GM18505 (cell line): ENCODE data around the gene CEACAM19.
A peak's percentile ranks its signal among the peaks of the same experiment; 100 is the strongest.
"Not testable (repeated sequence)": the region's sequence is repeated elsewhere in the genome, so short reads cannot be mapped to it uniquely, and the experiment has no call there.

Source experiments
- ATAC-seq: cut with Tn5 transposase; IDR thresholded peaks from one replicate; pipeline ENCODE4 v1.9.1; 2021; ENCODE audit not compliant: unreplicated experiment
- POLR2A ChIP-seq: IDR thresholded peaks from 4 replicates; pipeline ENCODE4 v1.6.1; 2011; ENCODE audit warnings: borderline replicate concordance; ENCODE audit not compliant: insufficient read depth, insufficient read length; ENCODE audit errors: extremely low read depth

CEACAM19 gene

DNA sequence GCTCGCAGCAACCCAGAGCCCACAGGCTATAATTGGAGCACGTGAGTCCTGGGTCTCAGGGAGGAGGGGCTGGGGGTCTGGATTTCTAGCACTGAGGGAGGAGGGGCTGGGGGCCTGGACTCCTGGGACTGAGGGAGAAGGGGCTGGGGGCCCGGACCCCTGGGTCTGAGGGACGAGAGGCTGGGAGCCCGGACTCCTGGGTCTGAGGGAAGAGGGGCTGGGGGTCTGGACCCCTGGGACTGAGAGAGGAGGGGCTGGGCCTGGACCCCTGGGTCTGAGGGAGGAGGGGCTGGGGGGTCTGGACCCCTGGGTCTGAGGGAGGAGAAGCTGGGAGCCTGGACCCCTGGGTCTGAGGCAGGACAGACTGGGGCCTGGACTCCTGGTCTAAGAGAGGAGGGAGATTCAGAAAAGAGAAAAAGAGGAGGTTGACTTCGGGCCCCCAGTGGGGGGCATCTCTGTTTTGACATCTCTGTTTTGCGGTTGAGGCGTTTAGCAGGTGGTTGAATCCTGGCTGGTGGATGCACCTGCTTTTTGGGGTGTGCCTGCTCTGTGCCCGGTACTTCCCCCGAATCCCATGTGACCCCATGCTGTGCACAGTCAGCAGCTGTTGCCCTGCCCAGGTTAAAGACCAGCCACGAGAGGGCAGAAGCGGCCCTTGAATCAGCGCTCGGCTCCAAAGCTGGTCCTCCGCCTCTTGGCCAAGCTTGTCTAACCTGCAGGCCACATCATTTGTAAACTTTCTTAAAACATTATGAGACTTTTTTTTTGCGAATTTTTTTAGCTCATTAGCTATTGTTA, 17.1 kb upstream of the CEACAM19 start:
- peak; percentile 89 for ATAC-seq
- no peak for TF ChIP-seq POLR2A

DNA sequence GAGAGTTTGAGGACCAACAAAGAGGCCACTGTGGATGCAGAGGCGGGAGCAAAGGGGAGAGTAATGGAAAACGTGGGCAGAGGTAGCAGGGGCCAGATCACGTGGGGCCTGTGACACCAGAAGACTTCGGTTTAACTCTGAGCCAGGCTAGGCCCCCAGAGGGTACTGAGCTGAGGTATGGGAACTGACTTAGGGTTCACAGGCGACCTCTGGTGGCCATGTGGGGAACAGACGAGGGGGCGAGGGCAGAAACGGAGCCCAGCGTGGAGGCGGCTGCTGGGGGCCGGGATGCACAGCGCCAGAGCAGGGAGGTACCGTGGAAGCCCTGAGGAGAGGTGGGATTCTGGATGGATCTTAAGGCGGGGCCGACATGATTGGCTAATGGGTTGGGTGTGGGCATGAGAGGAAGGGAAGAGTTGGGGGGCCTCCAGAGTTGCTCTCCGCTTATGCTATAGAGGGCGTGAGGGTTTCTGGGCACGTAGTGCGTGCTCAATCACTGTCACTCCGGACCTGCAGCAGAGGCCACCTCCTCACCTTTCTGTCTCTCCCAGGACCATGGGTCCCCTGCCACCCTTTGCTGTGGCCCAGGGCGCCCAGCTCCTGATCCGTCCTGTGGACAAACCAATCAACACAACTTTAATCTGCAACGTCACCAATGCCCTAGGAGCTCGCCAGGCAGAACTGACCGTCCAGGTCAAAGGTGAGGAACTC, 13.9 kb upstream of the CEACAM19 start:
- peak; percentile 59 for ATAC-seq
- no peak for TF ChIP-seq POLR2A

DNA sequence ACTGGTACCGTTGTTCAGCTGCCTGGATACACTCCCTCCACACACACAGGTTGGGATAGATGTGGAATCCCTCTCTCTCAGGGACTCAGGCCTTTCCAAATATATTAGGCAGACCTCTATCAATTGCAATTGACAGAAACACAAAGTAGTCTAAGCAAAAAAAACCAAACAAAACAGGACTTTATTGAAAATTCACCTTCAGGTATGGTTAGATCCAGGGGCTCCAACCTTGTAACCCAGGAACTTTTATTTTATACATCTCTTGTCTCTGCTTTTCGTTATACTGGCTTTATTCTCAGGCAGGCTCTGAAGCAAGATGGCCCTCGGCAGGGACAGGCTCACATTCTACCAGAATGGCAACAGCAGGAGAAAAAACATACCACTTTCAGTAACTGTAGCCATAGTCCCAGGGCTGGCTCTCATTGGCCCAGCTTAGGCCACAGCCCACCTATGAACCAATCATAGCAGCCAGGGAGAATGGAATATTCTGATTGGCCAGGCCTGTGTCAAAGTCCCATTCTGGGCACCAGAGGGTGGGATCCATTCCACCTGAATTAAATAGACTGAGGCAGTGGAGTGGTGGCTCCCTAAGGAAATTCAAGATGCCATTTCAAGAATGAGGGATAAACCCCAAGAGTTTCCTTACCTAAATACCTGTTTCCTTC, 13.1 kb upstream of the CEACAM19 start:
- no peak for TF ChIP-seq POLR2A
- no peak for ATAC-seq

DNA sequence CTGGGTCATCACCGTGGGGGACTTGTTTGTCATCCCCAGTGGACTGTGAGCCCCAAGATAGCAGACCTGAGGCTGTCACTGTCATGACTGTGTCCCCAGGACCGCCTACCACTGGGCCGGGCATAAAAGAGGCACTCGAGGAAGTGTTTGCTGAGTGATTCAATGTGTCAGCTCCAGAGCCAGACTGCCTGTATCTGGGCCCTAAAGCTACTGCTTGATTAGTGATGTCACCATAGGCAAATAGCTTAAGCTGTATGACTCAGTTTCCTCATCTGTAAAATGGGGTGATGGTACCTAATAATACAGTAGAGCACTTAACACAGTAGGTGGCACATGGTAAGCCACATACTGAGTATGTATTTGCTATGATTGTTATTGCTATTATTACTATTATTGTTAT, 11.2 kb upstream of the CEACAM19 start:
- TF ChIP-seq POLR2A = no peak
- ATAC-seq = no peak

DNA sequence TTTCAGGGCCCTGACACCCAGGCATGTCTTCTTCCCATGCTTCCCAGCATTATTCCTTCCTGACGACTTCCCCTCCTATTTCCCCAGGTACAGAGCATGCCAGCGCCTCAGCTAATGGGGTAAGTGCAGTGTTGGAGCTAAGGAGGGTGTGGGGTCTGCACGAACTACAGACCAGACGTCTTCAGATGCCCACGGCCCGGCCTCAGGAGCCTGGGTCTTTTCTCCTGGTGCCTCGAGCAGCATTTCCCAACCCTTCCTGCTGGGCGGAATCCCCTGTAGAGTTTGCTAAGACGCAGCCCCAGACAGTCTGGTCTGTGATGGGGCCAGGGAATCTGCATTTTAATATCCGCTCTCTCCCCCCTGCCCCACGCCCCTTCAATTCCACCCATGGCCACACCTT, 10.1 kb upstream of the CEACAM19 start:
- no peak for ATAC-seq
- TF ChIP-seq POLR2A = no peak

DNA sequence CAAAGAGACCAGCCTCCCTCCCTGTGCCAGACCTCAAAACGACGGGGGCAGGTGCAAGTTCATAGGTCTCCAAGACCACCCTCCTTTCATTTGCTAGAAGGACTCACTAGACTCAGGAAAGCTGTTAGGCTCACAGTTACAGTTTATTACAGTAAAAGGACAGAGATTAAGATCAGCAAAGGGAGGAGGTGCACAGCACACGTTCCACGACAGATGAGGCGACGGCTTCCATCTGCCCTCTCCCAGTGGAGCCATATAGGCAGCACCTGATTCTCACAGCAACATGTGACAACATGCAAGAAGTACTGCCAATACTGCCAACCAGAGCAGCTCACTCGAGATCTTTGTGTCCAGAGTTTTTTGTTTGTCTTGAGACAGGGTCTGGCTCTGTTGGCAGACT, 9.4 kb upstream of the CEACAM19 start:
- TF ChIP-seq POLR2A = no peak
- no peak for ATAC-seq

DNA sequence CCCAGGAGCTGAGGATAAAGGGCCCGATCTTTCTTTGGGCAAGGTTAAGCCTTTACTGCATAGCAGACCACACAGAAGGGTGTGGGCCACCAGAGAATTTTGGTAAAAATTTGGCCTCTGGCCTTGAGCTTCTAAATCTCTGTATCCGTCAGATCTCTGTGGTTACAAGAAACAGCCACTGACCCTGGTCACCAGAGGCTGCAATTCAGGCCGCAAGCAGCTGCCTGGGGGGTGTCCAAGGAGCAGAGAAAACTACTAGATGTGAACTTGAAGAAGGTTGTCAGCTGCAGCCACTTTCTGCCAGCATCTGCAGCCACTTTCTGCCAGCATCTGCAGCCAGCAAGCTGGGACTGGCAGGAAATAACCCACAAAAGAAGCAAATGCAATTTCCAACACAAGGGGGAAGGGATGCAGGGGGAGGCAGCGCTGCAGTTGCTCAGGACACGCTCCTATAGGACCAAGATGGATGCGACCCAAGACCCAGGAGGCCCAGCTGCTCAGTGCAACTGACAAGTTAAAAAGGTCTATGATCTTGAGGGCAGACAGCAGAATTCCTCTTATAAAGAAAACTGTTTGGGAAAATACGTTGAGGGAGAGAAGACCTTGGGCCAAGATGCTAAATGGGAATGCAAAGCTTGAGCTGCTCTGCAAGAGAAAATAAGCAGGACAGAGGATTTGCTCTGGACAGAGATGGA, 8.4 kb upstream of the CEACAM19 start:
- no peak for ATAC-seq
- no peak for TF ChIP-seq POLR2A

DNA sequence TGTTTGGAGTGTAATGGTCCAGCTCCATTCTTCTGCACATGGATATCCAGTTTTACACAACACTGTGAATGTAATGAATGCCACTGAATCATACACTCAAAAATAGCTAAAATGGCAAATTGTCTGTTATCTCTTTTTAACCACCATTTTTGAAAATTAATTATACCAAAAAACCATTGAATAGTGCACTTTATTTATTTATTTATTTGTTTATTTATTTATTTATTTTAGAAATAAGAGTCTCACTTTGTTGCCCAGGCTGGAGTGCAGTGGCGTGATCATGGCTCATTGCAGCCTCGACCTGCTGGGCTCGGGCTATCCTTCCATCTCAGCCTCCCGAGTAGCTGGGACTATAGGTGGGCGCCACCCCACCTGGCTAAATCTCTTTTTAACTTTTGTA, 7.3 kb upstream of the CEACAM19 start:
- no peak for ATAC-seq
- TF ChIP-seq POLR2A = no peak

DNA sequence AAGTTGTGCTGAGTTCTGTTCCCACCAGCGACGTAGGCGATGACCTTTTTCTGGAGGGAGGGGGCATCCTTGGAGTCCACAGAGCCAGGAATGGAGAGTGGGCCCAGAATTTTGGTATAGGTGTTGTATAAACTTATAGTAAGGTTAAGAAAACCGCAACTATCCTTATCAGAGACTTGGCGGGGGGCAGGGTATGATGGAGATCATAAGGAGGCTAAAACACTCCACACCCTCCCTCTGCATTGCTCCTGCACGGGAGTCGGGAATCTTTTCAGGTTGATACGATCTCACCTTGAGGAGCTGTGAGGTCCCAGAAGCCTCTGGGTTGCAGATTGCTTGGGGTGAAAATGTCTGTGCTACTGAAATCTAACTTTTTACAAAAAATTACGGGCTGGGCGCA, 6.3 kb upstream of the CEACAM19 start:
- no peak for TF ChIP-seq POLR2A
- ATAC-seq = no peak

DNA sequence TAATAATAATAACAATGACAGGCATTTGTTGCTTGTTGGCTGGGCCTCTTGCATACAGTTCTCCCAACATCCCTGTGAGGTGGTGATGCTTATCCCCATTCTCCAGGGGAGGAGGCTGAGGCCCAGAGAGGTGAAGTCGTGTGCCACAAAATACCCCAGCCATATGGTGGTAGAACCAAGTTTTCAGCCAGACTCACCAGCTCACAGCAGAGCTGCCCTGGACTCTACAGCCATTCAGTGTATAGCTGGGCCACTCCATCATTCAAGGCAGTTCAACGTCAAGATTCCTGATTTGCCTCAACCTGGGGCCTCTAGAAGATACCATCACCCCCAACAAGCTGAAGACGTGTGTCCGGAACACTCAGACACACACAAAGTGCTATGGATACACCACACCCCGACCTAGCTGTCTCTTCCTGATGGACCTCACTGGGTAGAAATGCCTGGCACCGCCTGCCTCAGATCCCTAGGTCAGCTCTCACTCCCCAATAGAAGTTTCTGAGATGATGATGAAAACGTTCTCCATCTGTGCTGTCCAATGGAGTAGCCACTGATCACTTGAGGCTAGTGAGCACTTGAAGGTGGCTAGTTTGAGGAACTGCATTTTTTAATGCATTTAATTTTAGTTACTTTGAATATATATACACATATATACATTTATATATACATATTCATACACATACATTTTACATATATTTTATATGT, 4.3 kb upstream of the CEACAM19 start:
- no peak for ATAC-seq
- no peak for TF ChIP-seq POLR2A

DNA sequence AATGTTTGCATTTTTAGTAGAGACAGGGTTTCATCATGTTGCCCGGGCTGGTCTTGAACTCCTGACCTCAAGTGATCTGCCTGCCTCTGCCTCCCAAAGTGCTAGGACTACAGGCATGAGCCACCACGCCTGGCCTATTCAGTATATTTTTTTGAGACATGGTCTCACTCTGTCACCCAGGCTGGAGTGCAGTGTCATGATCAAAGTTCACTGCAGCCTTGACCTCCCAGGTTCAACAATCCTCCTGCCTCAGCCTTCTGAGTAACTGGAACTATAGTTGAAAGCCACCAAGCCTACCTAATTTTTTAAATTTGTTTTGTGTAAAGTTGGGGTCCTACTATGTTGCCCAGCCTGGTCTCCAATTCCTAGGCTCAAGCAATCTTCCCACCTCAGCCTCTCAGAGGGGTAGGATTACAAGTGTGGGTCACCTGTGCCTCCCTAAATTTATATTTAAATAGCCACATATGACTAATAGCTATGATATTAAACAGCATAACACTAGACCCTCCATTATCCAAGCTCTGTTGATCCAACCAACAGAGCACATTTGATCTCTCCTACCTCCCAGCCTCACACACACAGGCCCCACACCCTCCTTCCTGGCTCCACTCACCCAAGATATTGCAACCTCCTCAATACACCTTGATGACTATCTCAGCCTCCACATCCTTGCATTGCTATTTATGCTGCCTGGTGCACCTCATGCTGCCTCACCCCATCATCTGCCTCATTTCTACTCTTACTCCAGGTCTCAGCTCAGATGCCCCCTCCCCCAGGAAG, 2.1 kb upstream of the CEACAM19 start:
- no peak for TF ChIP-seq POLR2A
- ATAC-seq = no peak

DNA sequence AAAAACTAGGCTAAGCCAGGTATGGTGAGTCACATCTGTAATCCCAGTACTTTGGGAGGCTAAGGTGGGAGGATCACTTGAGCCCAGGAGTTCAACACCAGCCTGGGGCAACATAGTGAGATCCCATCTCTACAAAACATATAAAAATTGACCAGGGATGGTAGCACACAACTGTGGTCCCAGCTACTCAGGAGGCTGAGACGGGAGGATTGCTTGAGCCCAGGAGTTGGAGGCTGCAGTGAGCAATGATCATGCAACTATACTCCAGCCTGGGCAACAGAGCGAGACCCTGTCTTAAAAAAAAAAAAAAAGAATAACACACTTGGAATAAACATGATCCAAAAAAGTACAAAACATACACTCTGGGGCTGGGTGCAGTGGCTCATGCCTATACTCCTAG, 1.3 kb upstream of the CEACAM19 start:
- ATAC-seq = not testable (repeated sequence)
